HepG2 (cell line): ENCODE results near the gene HLA-DOA. TPM values are rescaled to one million over a fixed set of nuclear protein-coding genes. Genes with fewer than 3 reads are reported as not detected.
A peak's percentile ranks its signal among the peaks of the same experiment; 100 is the strongest.

Experiments
- ESRRA ChIP-seq: sonication (generic); formaldehyde crosslinking; IDR thresholded peaks from 2 replicates; pipeline ENCODE4 v1.5.1; 2020; ENCODE audit warnings: mild to moderate bottlenecking, low read depth, missing genetic modification reagents
- ETV6 ChIP-seq: sonication (generic); formaldehyde crosslinking; conservative IDR thresholded peaks from 2 replicates; pipeline ENCODE4 v1.4.0; 2020; ENCODE audit warnings: missing genetic modification reagents
- GZF1 ChIP-seq: sonication (generic); formaldehyde crosslinking; IDR thresholded peaks from 2 replicates; pipeline ENCODE4 v1.5.1; 2020; ENCODE audit warnings: mild to moderate bottlenecking, missing genetic modification reagents
- KDM3A ChIP-seq: IDR thresholded peaks from 2 replicates; pipeline ENCODE4 v1.6.1; 2018; ENCODE audit warnings: low read depth, missing compliant biosample characterization
- MTF1 ChIP-seq: sonication (generic); formaldehyde crosslinking; IDR thresholded peaks from 2 replicates; pipeline ENCODE4 v1.5.0; 2020; ENCODE audit warnings: missing genetic modification reagents
- MXD4 ChIP-seq: IDR thresholded peaks from 2 replicates; pipeline ENCODE4 v1.6.1; 2016; ENCODE audit warnings: mild to moderate bottlenecking, missing biosample characterization, missing genetic modification reagents
- NRL ChIP-seq: sonication (generic); formaldehyde crosslinking; IDR thresholded peaks from 2 replicates; pipeline ENCODE4 v1.5.0; 2020; ENCODE audit warnings: missing genetic modification reagents, mild to moderate bottlenecking, moderate library complexity, borderline replicate concordance
- PAXIP1 ChIP-seq: sonication (generic); formaldehyde crosslinking; conservative IDR thresholded peaks from 2 replicates; pipeline ENCODE4 v1.4.0; 2020; ENCODE audit warnings: mild to moderate bottlenecking, missing genetic modification reagents, moderate library complexity
- RBM22 ChIP-seq: fragments of 200-400 bp; formaldehyde crosslinking; optimal IDR thresholded peaks from 2 replicates; pipeline ENCODE3; 2017; ENCODE audit warnings: mild to moderate bottlenecking, low read length, moderate library complexity
- TRIM24 ChIP-seq: sonication (generic); formaldehyde crosslinking; IDR thresholded peaks from 2 replicates; pipeline ENCODE4 v1.8.0; 2022; ENCODE audit warnings: mild to moderate bottlenecking, missing genetic modification reagents
- ZC3H13 ChIP-seq: sonication (generic); formaldehyde crosslinking; IDR thresholded peaks from 2 replicates; pipeline ENCODE4 v1.8.1; 2023; ENCODE audit warnings: mild to moderate bottlenecking, missing genetic modification reagents, moderate library complexity
- ZMYM4 ChIP-seq: sonication (generic); formaldehyde crosslinking; IDR thresholded peaks from 2 replicates; pipeline ENCODE4 v1.8.1; 2023; ENCODE audit warnings: mild to moderate bottlenecking, missing genetic modification reagents
- ZNF138 ChIP-seq: sonication (generic); formaldehyde crosslinking; IDR thresholded peaks from 2 replicates; pipeline ENCODE4 v1.5.0; 2020; ENCODE audit warnings: mild to moderate bottlenecking, low read depth, missing genetic modification reagents
- ZNF607 ChIP-seq: sonication (generic); formaldehyde crosslinking; IDR thresholded peaks from 2 replicates; pipeline ENCODE4 v1.5.1; 2020; ENCODE audit warnings: missing genetic modification reagents, mild to moderate bottlenecking, borderline replicate concordance
- ZNF704 ChIP-seq: sonication (generic); formaldehyde crosslinking; IDR thresholded peaks from 2 replicates; pipeline ENCODE4 v1.8.1; 2023; ENCODE audit warnings: mild to moderate bottlenecking, inconsistent platforms, moderate library complexity, missing genetic modification reagents, borderline replicate concordance
- ZNF883 ChIP-seq: sonication (generic); formaldehyde crosslinking; IDR thresholded peaks from 2 replicates; pipeline ENCODE4 v1.5.1; 2020; ENCODE audit warnings: mild to moderate bottlenecking, missing genetic modification reagents; ENCODE audit errors: not compliant biosample characterization
- polyA plus RNA-seq, 8 experiments: library from polyadenylated mRNA; depleted of rRNA in 3 of 8; stranded (reverse) in 7 of 8; unstranded in 1 of 8; fragments of >200 nt; fragmentation: Illumina TruSeq in 4 of 8; extraction: Trizol in 4 of 8; gene quantifications; 2 replicates each; pipeline versions ENCODE4 v1.2.1 to v1.2.3, GENCODE V29; 2011 to 2016; ENCODE audit warnings: low read depth in 4 of 8, missing spikeins in 1 of 8, mixed read lengths in 1 of 8; ENCODE audit not compliant: insufficient read depth in 1 of 8
- total RNA-seq, 5 experiments: library from RNA; depleted of rRNA; stranded (reverse); fragments of >200 nt; fragmentation: Illumina TruSeq; extraction: Trizol; gene quantifications; 2 replicates each; pipeline ENCODE4 v1.2.3, GENCODE V29; 2016; ENCODE audit warnings: low read depth in 1 of 5
- TF ChIP-seq, protein P1 (sequence below): sonication (generic); formaldehyde crosslinking; IDR thresholded peaks from 2 replicates; pipeline ENCODE4 v1.4.0; 2020; ENCODE audit warnings: mild to moderate bottlenecking, missing genetic modification reagents, borderline replicate concordance
- TF ChIP-seq, protein P2 (sequence below): sonication (generic); formaldehyde crosslinking; IDR thresholded peaks from 2 replicates; pipeline ENCODE4 v1.4.0; 2020; ENCODE audit warnings: missing genetic modification reagents

The HLA-DOA gene
- total and polyA plus RNA-seq, 2 of the 13 experiments (the other 11 are each of a cell fraction or from before 2014, with no cell fraction given): 0.03 to 0.09 TPM

- TF ChIP-seq RBM22: peak; percentile 89
- TF ChIP-seq ZNF138 (CRISPR knock-in tag): peak; percentile 58; the same call in 1 of the 2 replicates
- no peak for TF ChIP-seq TRIM24
- TF ChIP-seq, protein P1, sequence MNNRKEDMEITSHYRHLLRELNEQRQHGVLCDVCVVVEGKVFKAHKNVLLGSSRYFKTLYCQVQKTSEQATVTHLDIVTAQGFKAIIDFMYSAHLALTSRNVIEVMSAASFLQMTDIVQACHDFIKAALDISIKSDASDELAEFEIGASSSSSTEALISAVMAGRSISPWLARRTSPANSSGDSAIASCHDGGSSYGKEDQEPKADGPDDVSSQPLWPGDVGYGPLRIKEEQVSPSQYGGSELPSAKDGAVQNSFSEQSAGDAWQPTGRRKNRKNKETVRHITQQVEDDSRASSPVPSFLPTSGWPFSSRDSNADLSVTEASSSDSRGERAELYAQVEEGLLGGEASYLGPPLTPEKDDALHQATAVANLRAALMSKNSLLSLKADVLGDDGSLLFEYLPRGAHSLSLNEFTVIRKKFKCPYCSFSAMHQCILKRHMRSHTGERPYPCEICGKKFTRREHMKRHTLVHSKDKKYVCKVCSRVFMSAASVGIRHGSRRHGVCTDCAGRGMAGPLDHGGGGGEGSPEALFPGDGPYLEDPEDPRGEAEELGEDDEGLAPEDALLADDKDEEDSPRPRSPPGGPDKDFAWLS (CRISPR knock-in tag): no peak
- TF ChIP-seq ESRRA (CRISPR knock-in tag): peak; percentile 12; the same call in 1 of the 2 replicates
- peak; percentile 43 for TF ChIP-seq PAXIP1
- TF ChIP-seq GZF1 (CRISPR knock-in tag): no peak
- TF ChIP-seq ZMYM4 (CRISPR knock-in tag): no peak; the same call in none of the 2 replicates
- TF ChIP-seq ZNF704 (CRISPR knock-in tag): no peak
- peak; percentile 88 for TF ChIP-seq ETV6
- TF ChIP-seq MXD4 (CRISPR knock-in tag): peak; percentile 85
- TF ChIP-seq MTF1 (CRISPR knock-in tag): peak; percentile 80; the same call in 1 of the 2 replicates
- TF ChIP-seq ZNF607 (CRISPR knock-in tag): peak; percentile 56
- TF ChIP-seq, protein P2, sequence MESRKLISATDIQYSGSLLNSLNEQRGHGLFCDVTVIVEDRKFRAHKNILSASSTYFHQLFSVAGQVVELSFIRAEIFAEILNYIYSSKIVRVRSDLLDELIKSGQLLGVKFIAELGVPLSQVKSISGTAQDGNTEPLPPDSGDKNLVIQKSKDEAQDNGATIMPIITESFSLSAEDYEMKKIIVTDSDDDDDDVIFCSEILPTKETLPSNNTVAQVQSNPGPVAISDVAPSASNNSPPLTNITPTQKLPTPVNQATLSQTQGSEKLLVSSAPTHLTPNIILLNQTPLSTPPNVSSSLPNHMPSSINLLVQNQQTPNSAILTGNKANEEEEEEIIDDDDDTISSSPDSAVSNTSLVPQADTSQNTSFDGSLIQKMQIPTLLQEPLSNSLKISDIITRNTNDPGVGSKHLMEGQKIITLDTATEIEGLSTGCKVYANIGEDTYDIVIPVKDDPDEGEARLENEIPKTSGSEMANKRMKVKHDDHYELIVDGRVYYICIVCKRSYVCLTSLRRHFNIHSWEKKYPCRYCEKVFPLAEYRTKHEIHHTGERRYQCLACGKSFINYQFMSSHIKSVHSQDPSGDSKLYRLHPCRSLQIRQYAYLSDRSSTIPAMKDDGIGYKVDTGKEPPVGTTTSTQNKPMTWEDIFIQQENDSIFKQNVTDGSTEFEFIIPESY (CRISPR knock-in tag): peak; percentile 99
- TF ChIP-seq ZNF883 (CRISPR knock-in tag): peak; percentile 53
- TF ChIP-seq NRL (CRISPR knock-in tag): no peak; the same call in 1 of the 2 replicates
- TF ChIP-seq KDM3A (CRISPR knock-in tag): peak; percentile 34; the same call in 1 of the 2 replicates
- TF ChIP-seq ZC3H13: no peak
Measured at GRCh38 chr6:32971581-32972352, 37.6 kb downstream of the HLA-DOA start (continued).
